Astrocyte of the cerebellum (primary cell): ENCODE measurements around the gene SLAMF7.
"Not testable (repeated sequence)": the region's sequence is repeated elsewhere in the genome, so short reads cannot be mapped to it uniquely, and the experiment has no call there.

Experiments used
- DNase-seq: peaks from one replicate; pipeline ENCODE4 v3.0.0-alpha.2; 2011; ENCODE audit warnings: low read depth
- H3K4me3 ChIP-seq: 2 replicates; pipeline ENCODE4 v1.5.1; 2011; ENCODE audit warnings: mild to moderate bottlenecking, low read depth, low read length, moderate library complexity
- in situ Hi-C: cut with HindIII; loops from 2 replicates; pipeline ENCODE4 v1.10.0; 2017; ENCODE audit warnings: low sequenced_read_pairs
- TF ChIP-seq, protein P1 (sequence below): IDR thresholded peaks from 2 replicates; pipeline ENCODE4 v1.5.1; 2012; ENCODE audit warnings: low read length, low read depth, moderate library complexity, mild to moderate bottlenecking; ENCODE audit errors: missing control alignments

The SLAMF7 gene

GRCh38 chr1:160739098-160739511, at the start of gene SLAMF7:
Gene SLAMF7 (plus strand): TSS chr1:160739247. CDS start chr1:160739302, 55 bp downstream.
- no peak within 1 kb of the TSS for H3K4me3 ChIP-seq
- TF ChIP-seq, protein P1, sequence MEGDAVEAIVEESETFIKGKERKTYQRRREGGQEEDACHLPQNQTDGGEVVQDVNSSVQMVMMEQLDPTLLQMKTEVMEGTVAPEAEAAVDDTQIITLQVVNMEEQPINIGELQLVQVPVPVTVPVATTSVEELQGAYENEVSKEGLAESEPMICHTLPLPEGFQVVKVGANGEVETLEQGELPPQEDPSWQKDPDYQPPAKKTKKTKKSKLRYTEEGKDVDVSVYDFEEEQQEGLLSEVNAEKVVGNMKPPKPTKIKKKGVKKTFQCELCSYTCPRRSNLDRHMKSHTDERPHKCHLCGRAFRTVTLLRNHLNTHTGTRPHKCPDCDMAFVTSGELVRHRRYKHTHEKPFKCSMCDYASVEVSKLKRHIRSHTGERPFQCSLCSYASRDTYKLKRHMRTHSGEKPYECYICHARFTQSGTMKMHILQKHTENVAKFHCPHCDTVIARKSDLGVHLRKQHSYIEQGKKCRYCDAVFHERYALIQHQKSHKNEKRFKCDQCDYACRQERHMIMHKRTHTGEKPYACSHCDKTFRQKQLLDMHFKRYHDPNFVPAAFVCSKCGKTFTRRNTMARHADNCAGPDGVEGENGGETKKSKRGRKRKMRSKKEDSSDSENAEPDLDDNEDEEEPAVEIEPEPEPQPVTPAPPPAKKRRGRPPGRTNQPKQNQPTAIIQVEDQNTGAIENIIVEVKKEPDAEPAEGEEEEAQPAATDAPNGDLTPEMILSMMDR: no peak
- DNase-seq: no peak
- in situ Hi-C loops: no loop called here

DNA sequence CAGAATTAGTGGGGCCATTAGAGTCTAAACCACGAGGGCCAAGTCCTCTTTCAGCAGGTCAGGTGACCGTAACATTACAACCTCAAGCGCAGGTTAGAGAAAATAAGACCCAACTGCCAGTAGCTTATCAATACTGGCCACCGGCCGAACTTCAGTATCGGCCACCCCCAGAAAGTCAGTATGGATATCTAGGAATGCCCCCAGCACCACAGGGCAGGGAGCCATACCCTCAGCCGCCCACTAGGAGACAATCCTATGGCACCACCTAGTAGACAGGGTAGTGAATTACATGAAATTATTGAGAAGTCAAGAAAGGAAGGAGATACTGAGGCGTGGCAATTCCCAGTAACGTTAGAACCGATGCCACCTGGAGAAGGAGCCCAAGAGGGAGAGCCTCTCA, 46.7 kb upstream of the SLAMF7 start:
- DNase-seq, H3K4me3 ChIP-seq, in situ Hi-C loops: not testable (repeated sequence)

- no peak overlapping the region for H3K4me3 ChIP-seq
- TF ChIP-seq, protein P1: no peak
- in situ Hi-C loops: no loop called here
- no peak for DNase-seq
Observed at GRCh38 chr1:160702100-160702499, 36.9 kb upstream of the SLAMF7 start.

GRCh38 chr1:160704250-160704649, 34.8 kb upstream of the SLAMF7 start:
- H3K4me3 ChIP-seq: no peak overlapping the region
- in situ Hi-C loops: no loop called here
- no peak for DNase-seq
- TF ChIP-seq, protein P1: no peak

- H3K4me3 ChIP-seq, in situ Hi-C loops, DNase-seq: not testable (repeated sequence)
Observed at GRCh38 chr1:160705212-160705621, 33.8 kb upstream of the SLAMF7 start.

DNA sequence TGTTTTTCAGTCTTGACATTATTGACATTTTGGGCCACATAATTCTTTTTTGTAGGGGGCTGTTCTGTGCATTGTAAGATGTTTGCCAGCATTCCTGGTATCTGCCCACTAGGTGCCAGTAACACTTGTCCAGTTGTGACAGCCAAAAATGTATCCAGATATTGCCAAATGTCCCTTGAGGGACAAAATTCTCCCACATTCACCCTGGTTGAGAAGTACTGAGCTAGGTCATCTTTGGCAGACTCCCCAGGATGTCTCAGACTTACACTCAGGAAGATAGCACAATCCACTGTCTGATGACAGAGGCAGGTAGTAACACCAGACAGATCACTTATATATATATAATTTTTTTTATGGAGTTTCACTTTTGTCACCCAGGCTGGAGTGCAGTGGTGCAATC, 33.3 kb upstream of the SLAMF7 start:
- in situ Hi-C loops: no loop called here
- TF ChIP-seq, protein P1: no peak
- H3K4me3 ChIP-seq: no peak overlapping the region
- DNase-seq: no peak

DNA sequence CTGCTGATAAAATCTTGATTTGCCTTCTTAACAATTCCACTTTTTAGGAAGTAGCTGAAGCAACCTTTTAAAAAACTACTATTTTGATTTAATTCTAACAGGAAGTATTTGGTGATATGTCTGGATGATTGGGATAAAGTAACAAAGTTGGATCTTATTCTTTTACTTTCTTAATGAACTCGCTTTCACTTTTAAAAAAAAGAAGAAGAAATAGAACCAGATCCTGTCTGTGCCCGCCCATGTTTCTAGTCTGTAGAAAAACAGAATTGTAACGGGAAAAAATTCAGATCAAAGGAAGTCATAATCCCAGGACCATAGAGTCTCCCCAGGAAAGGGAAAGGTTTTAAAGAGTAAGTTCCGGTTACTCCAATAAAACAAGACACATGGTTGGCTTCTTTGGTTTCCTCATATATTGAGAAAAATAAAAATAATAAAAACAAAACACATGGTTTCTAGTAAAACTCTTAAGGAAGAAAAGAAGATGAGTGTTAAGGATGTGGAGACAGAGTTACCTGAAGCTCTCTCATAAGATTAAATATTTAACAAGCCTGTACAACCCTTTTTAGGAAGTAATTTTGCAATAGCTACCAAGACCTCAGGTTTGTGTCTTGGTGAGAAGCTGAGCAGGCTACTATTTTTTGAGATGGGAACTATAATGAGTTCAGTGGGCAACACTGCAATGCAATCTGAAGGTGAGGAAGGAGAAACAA, 32.4 kb upstream of the SLAMF7 start:
- TF ChIP-seq, protein P1: no peak
- in situ Hi-C loops: no loop called here
- H3K4me3 ChIP-seq: no peak overlapping the region

More for the DNA sequence above, 32.4 kb upstream of the SLAMF7 start:
- DNase-seq: no peak
